ENCODE measurements around the gene SLC35E2B.
"Not testable (repeated sequence)": the region's sequence is repeated elsewhere in the genome, so short reads cannot be mapped to it uniquely, and the experiment has no call there.

DNA sequence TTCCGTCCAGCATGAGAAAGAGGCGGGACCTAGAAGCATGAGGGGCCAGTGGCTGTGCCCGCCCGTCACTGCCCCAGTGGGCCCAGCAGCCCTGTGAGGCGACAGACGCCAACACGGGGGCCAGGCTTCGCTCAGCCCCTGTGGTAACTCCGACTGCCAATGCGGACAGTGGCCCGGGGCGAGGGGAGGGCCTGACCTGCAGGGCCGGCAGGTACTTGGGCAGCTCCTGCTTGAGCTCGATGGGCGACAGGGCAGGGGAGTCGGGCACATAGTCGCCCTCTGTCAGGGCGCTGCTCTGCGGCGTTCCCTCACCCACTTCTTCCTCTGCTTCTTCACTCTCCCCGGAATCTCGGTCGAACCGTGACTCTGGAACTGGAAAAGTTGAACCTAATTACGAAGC, 52.5 kb downstream of the SLC35E2B start:
- TF ChIP-seq FOXA1 (IDR thresholded peaks at IDR 0.05); FOXA1 (CRISPR knock-in tag; IDR thresholded peaks at IDR 0.05); EP300 (IDR thresholded peaks at IDR 0.05; ENCODE audit: low read depth in 2 of 2, low read length in 2 of 2); EP300 (CRISPR knock-in tag; IDR thresholded peaks at IDR 0.05; ENCODE audit: borderline replicate concordance); MAFK (conservative IDR thresholded peaks at IDR 0.05 in 1 of 2, IDR thresholded peaks at IDR 0.05 in 1 of 2; ENCODE audit: low read length in 2 of 2); FOSL1 (CRISPR knock-in tag; IDR thresholded peaks at IDR 0.05; ENCODE audit: borderline replicate concordance); TAF1 (CRISPR knock-in tag; IDR thresholded peaks at IDR 0.05); U2AF1 (optimal IDR thresholded peaks at IDR 0.05; ENCODE audit: low read depth, low read length); TBX2 (CRISPR knock-in tag; IDR thresholded peaks at IDR 0.05; ENCODE audit: borderline replicate concordance); ZNF292 (CRISPR knock-in tag; IDR thresholded peaks at IDR 0.05; ENCODE audit: borderline replicate concordance, low read depth); DNMT1 (CRISPR knock-in tag; IDR thresholded peaks at IDR 0.05); RNF2 (conservative IDR thresholded peaks at IDR 0.05; ENCODE audit: low read depth): not testable (repeated sequence)
- TF ChIP-seq, protein P1, sequence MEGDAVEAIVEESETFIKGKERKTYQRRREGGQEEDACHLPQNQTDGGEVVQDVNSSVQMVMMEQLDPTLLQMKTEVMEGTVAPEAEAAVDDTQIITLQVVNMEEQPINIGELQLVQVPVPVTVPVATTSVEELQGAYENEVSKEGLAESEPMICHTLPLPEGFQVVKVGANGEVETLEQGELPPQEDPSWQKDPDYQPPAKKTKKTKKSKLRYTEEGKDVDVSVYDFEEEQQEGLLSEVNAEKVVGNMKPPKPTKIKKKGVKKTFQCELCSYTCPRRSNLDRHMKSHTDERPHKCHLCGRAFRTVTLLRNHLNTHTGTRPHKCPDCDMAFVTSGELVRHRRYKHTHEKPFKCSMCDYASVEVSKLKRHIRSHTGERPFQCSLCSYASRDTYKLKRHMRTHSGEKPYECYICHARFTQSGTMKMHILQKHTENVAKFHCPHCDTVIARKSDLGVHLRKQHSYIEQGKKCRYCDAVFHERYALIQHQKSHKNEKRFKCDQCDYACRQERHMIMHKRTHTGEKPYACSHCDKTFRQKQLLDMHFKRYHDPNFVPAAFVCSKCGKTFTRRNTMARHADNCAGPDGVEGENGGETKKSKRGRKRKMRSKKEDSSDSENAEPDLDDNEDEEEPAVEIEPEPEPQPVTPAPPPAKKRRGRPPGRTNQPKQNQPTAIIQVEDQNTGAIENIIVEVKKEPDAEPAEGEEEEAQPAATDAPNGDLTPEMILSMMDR (CRISPR knock-in tag; IDR thresholded peaks at IDR 0.05) = not testable (repeated sequence)
- TF ChIP-seq, protein P2, sequence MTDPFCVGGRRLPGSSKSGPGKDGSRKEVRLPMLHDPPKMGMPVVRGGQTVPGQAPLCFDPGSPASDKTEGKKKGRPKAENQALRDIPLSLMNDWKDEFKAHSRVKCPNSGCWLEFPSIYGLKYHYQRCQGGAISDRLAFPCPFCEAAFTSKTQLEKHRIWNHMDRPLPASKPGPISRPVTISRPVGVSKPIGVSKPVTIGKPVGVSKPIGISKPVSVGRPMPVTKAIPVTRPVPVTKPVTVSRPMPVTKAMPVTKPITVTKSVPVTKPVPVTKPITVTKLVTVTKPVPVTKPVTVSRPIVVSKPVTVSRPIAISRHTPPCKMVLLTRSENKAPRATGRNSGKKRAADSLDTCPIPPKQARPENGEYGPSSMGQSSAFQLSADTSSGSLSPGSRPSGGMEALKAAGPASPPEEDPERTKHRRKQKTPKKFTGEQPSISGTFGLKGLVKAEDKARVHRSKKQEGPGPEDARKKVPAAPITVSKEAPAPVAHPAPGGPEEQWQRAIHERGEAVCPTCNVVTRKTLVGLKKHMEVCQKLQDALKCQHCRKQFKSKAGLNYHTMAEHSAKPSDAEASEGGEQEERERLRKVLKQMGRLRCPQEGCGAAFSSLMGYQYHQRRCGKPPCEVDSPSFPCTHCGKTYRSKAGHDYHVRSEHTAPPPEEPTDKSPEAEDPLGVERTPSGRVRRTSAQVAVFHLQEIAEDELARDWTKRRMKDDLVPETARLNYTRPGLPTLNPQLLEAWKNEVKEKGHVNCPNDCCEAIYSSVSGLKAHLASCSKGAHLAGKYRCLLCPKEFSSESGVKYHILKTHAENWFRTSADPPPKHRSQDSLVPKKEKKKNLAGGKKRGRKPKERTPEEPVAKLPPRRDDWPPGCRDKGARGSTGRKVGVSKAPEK (CRISPR knock-in tag; IDR thresholded peaks at IDR 0.05; ENCODE audit: borderline replicate concordance) = not testable (repeated sequence)
- TF ChIP-seq, protein P3, sequence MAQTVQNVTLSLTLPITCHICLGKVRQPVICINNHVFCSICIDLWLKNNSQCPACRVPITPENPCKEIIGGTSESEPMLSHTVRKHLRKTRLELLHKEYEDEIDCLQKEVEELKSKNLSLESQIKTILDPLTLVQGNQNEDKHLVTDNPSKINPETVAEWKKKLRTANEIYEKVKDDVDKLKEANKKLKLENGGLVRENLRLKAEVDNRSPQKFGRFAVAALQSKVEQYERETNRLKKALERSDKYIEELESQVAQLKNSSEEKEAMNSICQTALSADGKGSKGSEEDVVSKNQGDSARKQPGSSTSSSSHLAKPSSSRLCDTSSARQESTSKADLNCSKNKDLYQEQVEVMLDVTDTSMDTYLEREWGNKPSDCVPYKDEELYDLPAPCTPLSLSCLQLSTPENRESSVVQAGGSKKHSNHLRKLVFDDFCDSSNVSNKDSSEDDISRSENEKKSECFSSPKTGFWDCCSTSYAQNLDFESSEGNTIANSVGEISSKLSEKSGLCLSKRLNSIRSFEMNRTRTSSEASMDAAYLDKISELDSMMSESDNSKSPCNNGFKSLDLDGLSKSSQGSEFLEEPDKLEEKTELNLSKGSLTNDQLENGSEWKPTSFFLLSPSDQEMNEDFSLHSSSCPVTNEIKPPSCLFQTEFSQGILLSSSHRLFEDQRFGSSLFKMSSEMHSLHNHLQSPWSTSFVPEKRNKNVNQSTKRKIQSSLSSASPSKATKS (CRISPR knock-in tag; IDR thresholded peaks at IDR 0.05) = not testable (repeated sequence)
- TF ChIP-seq, protein P4, sequence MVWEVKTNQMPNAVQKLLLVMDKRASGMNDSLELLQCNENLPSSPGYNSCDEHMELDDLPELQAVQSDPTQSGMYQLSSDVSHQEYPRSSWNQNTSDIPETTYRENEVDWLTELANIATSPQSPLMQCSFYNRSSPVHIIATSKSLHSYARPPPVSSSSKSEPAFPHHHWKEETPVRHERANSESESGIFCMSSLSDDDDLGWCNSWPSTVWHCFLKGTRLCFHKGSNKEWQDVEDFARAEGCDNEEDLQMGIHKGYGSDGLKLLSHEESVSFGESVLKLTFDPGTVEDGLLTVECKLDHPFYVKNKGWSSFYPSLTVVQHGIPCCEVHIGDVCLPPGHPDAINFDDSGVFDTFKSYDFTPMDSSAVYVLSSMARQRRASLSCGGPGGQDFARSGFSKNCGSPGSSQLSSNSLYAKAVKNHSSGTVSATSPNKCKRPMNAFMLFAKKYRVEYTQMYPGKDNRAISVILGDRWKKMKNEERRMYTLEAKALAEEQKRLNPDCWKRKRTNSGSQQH (CRISPR knock-in tag; IDR thresholded peaks at IDR 0.05; ENCODE audit: low read depth) = not testable (repeated sequence)

Measured in HepG2 (cell line).